NT2/D1 (cell line): ENCODE results near the gene CFAP74.

Source experiments
- YY1 ChIP-seq: IDR thresholded peaks from 2 replicates; pipeline ENCODE4 v1.6.1; 2011; ENCODE audit not compliant: insufficient read length, insufficient read depth
- ZNF274 ChIP-seq: IDR thresholded peaks from 2 replicates; pipeline ENCODE4 v1.6.1; 2011; ENCODE audit warnings: mild to moderate bottlenecking, low read depth, low read length

- TF ChIP-seq ZNF274 (no peak), YY1 (no peak)
These were observed 3.2 kb downstream of the CFAP74 start for GRCh38 chr1:2000432-2000831.
